ENCODE measurements around the gene OSBPL2. TPM values are rescaled to one million over a fixed set of nuclear protein-coding genes. Genes with fewer than 3 reads are reported as not detected.
A peak's percentile ranks its signal among the peaks of the same experiment; 100 is the strongest.

Gene OSBPL2
- total and polyA plus RNA-seq, 9 of the 15 experiments (the other 6 are each of a cell fraction or from before 2014, with no cell fraction given): 2.5 to 25.6 (median 14.1) TPM

- Histone ChIP-seq H3K4me1 (replicated peaks in 1 of 2; ENCODE audit: control insufficient read depth in 2 of 2, insufficient read depth in 2 of 2, low read length in 2 of 2) (peaks cover 0 to 35% of the 10 kb centered on the region in 2 experiments; a peak in 2 of 5 replicates), H3K4me2 (ENCODE audit: insufficient read depth, low read length) (no peak overlapping the region), H3K4me3 (no peak overlapping the region), H3K9me1 (ENCODE audit: control insufficient read depth, insufficient read depth, low read length) (no peaks in the 10 kb centered on the region), H3K9me3 (replicated peaks; ENCODE audit: control insufficient read depth, insufficient read depth, low read depth, low read length) (peaks cover 6% of the 10 kb centered on the region; the same call in 1 of the 2 replicates), H3K27me3 (ENCODE audit: control insufficient read depth in 2 of 2, insufficient read depth in 2 of 2, low read length in 2 of 2) (peaks cover 18 to 55% of the 10 kb centered on the region in 2 experiments; a peak in 4 of 5 replicates), H3K79me2 (ENCODE audit: control insufficient read depth, insufficient read depth, low read length) (no peaks in the 10 kb centered on the region), H3K36me3 (ENCODE audit: control insufficient read depth, insufficient read depth, low read length) (no peaks in the 10 kb centered on the region), H3K27ac (ENCODE audit: extremely low read depth, low read depth, low read length) (no peak overlapping the region), H3K9ac (ENCODE audit: insufficient read depth in 1 of 2, low read depth in 2 of 2, low read length in 2 of 2) (peak overlapping the region in 1 of 2 experiments; percentile 26; a peak in 1 of 4 replicates), H2AFZ (ENCODE audit: low read depth, low read length) (no peak overlapping the region), H4K20me1 (replicated peaks; ENCODE audit: control insufficient read depth, insufficient read depth, low read length) (peaks cover 5% of the 10 kb centered on the region)
- ChIA-PET CTCF (ENCODE audit: low intra/inter-chr PET ratio) (interaction anchor here (0.7 kb wide), 1 partner anchor 156 kb away, joined by 3 read pairs; no protein-coding TSS in a partner anchor), POLR2A (interaction anchor here (0.5 kb wide), 1 partner anchor 27 kb away, joined by 3 read pairs; no protein-coding TSS in a partner anchor)
- in situ Hi-C loops (cut with MboI) (no loop called here), intact Hi-C loops (cut with micrococcal nuclease) (no loop called here)
- ATAC-seq (no peak), FAIRE-seq (no peak), DNase-seq (ENCODE audit: extremely low read depth in 1 of 4, low spot score in 3 of 4) (no peak)
- 2% methylated on average over 22 of the region's 24 CpGs for WGBS (ENCODE audit: insufficient coverage, low coverage, missing lambda C conversion rate)
- TF ChIP-seq THRAP3 (IDR thresholded peaks at IDR 0.05; ENCODE audit: borderline replicate concordance): no peak
- no peak for TF ChIP-seq ZNF263 (CRISPR knock-in tag; IDR thresholded peaks at IDR 0.05; ENCODE audit: borderline replicate concordance)
- no peak for TF ChIP-seq ILK (tag; IDR thresholded peaks at IDR 0.05; ENCODE audit: borderline replicate concordance, low read depth)
- no peak for TF ChIP-seq ELK3 (CRISPR knock-in tag; IDR thresholded peaks at IDR 0.05)
- TF ChIP-seq ZNF316 (IDR thresholded peaks at IDR 0.05): no peak
- no peak for TF ChIP-seq RCOR1 (IDR thresholded peaks at IDR 0.05; ENCODE audit: borderline replicate concordance in 1 of 2, low read depth in 2 of 2, low read length in 2 of 2)
- peak; percentile 91 for TF ChIP-seq ZFP36 (IDR thresholded peaks at IDR 0.05; ENCODE audit: low read depth, low read length, partially characterized antibody)
- no peak for TF ChIP-seq ZNF507 (tag; conservative IDR thresholded peaks at IDR 0.05)
- BruUV-seq (replicated peaks): no TSS peak
Measured at GRCh38 chr20:62226707-62227590, 11.4 kb upstream of the OSBPL2 start.

All from K562 (cell line).